Measurements from ENCODE around the gene MAML1.

MAML1 gene

GRCh38 chr5:179729303-179729702 lies 3.3 kb upstream of the MAML1 start:
- ATAC-seq (ENCODE audit: insufficient read depth, low read depth): no peak
- Histone ChIP-seq H3K27me3 (ENCODE audit: insufficient read depth, low read length, poor library complexity) (no peaks in the 10 kb centered on the region), H3K79me2 (ENCODE audit: insufficient read depth, low read length) (peaks cover 17% of the 10 kb centered on the region), H3K4me2 (ENCODE audit: insufficient read depth, low read length) (no peak overlapping the region), H2AFZ (ENCODE audit: low read depth, low read length) (no peak overlapping the region), H3K9ac (ENCODE audit: low read depth, low read length) (no peak overlapping the region), H3K9me3 (ENCODE audit: insufficient read depth, low read length, severe bottlenecking) (no peaks in the 10 kb centered on the region), H4K20me1 (ENCODE audit: insufficient read depth, low read length) (peaks cover 6% of the 10 kb centered on the region; the same call in 1 of the 2 replicates), H3K4me3 (ENCODE audit: low read depth in 1 of 2, low read length in 2 of 2) (no peak overlapping the region), H3K4me1 (ENCODE audit: insufficient read depth, low read length) (peaks cover 18% of the 10 kb centered on the region), H3K36me3 (ENCODE audit: insufficient read depth, low read length) (peaks cover 65% of the 10 kb centered on the region), H3K27ac (ENCODE audit: low read length) (no peak overlapping the region)
- no peak for DNase-seq
- TF ChIP-seq CTCF (IDR thresholded peaks at IDR 0.05; ENCODE audit: borderline replicate concordance, extremely low read depth, low read length, poor library complexity, severe bottlenecking) (no peak), EZH2 (IDR thresholded peaks at IDR 0.05; ENCODE audit: borderline replicate concordance, low read depth, low read length, severe bottlenecking) (no peak)

GRCh38 chr5:179729727-179730126 lies 2.9 kb upstream of the MAML1 start:
- Histone ChIP-seq H3K9me3 (ENCODE audit: insufficient read depth, low read length, severe bottlenecking) (no peaks in the 10 kb centered on the region), H4K20me1 (ENCODE audit: insufficient read depth, low read length) (peaks cover 10% of the 10 kb centered on the region; the same call in 1 of the 2 replicates), H3K4me2 (ENCODE audit: insufficient read depth, low read length) (no peak overlapping the region), H2AFZ (ENCODE audit: low read depth, low read length) (no peak overlapping the region), H3K27ac (ENCODE audit: low read length) (no peak overlapping the region), H3K4me1 (ENCODE audit: insufficient read depth, low read length) (peaks cover 22% of the 10 kb centered on the region), H3K79me2 (ENCODE audit: insufficient read depth, low read length) (peaks cover 21% of the 10 kb centered on the region), H3K4me3 (ENCODE audit: low read depth in 1 of 2, low read length in 2 of 2) (no peak overlapping the region), H3K36me3 (ENCODE audit: insufficient read depth, low read length) (peaks cover 61% of the 10 kb centered on the region), H3K9ac (ENCODE audit: low read depth, low read length) (no peak overlapping the region), H3K27me3 (ENCODE audit: insufficient read depth, low read length, poor library complexity) (no peaks in the 10 kb centered on the region)
- DNase-seq (no peak), ATAC-seq (ENCODE audit: insufficient read depth, low read depth) (no peak)
- TF ChIP-seq CTCF (IDR thresholded peaks at IDR 0.05; ENCODE audit: borderline replicate concordance, extremely low read depth, low read length, poor library complexity, severe bottlenecking): no peak
- TF ChIP-seq EZH2 (IDR thresholded peaks at IDR 0.05; ENCODE audit: borderline replicate concordance, low read depth, low read length, severe bottlenecking): no peak

GRCh38 chr5:179730356-179730755 lies 2.3 kb upstream of the MAML1 start:
- TF ChIP-seq CTCF (IDR thresholded peaks at IDR 0.05; ENCODE audit: borderline replicate concordance, extremely low read depth, low read length, poor library complexity, severe bottlenecking) (no peak), EZH2 (IDR thresholded peaks at IDR 0.05; ENCODE audit: borderline replicate concordance, low read depth, low read length, severe bottlenecking) (no peak)
- Histone ChIP-seq H3K9me3 (ENCODE audit: insufficient read depth, low read length, severe bottlenecking) (no peaks in the 10 kb centered on the region), H4K20me1 (ENCODE audit: insufficient read depth, low read length) (peaks cover 14% of the 10 kb centered on the region; the same call in 1 of the 2 replicates), H3K27me3 (ENCODE audit: insufficient read depth, low read length, poor library complexity) (no peaks in the 10 kb centered on the region), H3K4me3 (ENCODE audit: low read depth in 1 of 2, low read length in 2 of 2) (no peak overlapping the region), H3K79me2 (ENCODE audit: insufficient read depth, low read length) (peaks cover 27% of the 10 kb centered on the region), H2AFZ (ENCODE audit: low read depth, low read length) (no peak overlapping the region), H3K27ac (ENCODE audit: low read length) (no peak overlapping the region), H3K4me2 (ENCODE audit: insufficient read depth, low read length) (no peak overlapping the region), H3K4me1 (ENCODE audit: insufficient read depth, low read length) (peaks cover 28% of the 10 kb centered on the region), H3K9ac (ENCODE audit: low read depth, low read length) (no peak overlapping the region), H3K36me3 (ENCODE audit: insufficient read depth, low read length) (peaks cover 54% of the 10 kb centered on the region)
- ATAC-seq (ENCODE audit: insufficient read depth, low read depth) (no peak), DNase-seq (no peak)

- Histone ChIP-seq H4K20me1 (ENCODE audit: insufficient read depth, low read length) (peaks cover 16% of the 10 kb centered on the region), H3K4me3 (ENCODE audit: low read depth in 1 of 2, low read length in 2 of 2) (no peak overlapping the region), H3K9me3 (ENCODE audit: insufficient read depth, low read length, severe bottlenecking) (no peaks in the 10 kb centered on the region), H3K36me3 (ENCODE audit: insufficient read depth, low read length) (peaks cover 54% of the 10 kb centered on the region), H2AFZ (ENCODE audit: low read depth, low read length) (no peak overlapping the region), H3K4me2 (ENCODE audit: insufficient read depth, low read length) (no peak overlapping the region), H3K27me3 (ENCODE audit: insufficient read depth, low read length, poor library complexity) (no peaks in the 10 kb centered on the region), H3K27ac (ENCODE audit: low read length) (no peak overlapping the region), H3K4me1 (ENCODE audit: insufficient read depth, low read length) (peaks cover 33% of the 10 kb centered on the region), H3K9ac (ENCODE audit: low read depth, low read length) (no peak overlapping the region), H3K79me2 (ENCODE audit: insufficient read depth, low read length) (peaks cover 32% of the 10 kb centered on the region)
- TF ChIP-seq EZH2 (IDR thresholded peaks at IDR 0.05; ENCODE audit: borderline replicate concordance, low read depth, low read length, severe bottlenecking): no peak
- TF ChIP-seq CTCF (IDR thresholded peaks at IDR 0.05; ENCODE audit: borderline replicate concordance, extremely low read depth, low read length, poor library complexity, severe bottlenecking): no peak
- DNase-seq (no peak), ATAC-seq (ENCODE audit: insufficient read depth, low read depth) (no peak)
These were observed 1.8 kb upstream of the MAML1 start for GRCh38 chr5:179730852-179731251.
